GM12878 (cell line): ENCODE data around the gene XG. TPM values are rescaled to one million over a fixed set of nuclear protein-coding genes. Genes with fewer than 3 reads are reported as not detected.
"Not testable (repeated sequence)": the region's sequence is repeated elsewhere in the genome, so short reads cannot be mapped to it uniquely, and the experiment has no call there.

Experiments
- ATAC-seq: fragments of 200-7000 bp; cut with Tn5 transposase; 3 replicates; pipeline ENCODE4 v1.9.1; 2020; ENCODE audit warnings: mild to moderate bottlenecking, moderate library complexity
- BruUV-seq: library from RNA; stranded (reverse); fragments of 400-500 nt; replicated peaks from 2 replicates; lab custom pipeline; 2021; lab: Mats Ljungman, UMichigan
- CTCF ChIA-PET: fragments of 300-600 bp; sonication (Branson Sonifier 250); formaldehyde crosslinking; extraction: SDS; loops from one replicate; lab custom pipeline; 2021; ENCODE audit warnings: inconsistent platforms; lab: Yijun Ruan, JAX
- POLR2A ChIA-PET: fragments of 350-600 bp; formaldehyde crosslinking; extraction: SDS; loops from one replicate; lab custom pipeline; 2021; ENCODE audit warnings: inconsistent platforms; lab: Charles Lee
- RAD21 ChIA-PET: fragments of 300-600 bp; sonication (Branson Sonifier 250); formaldehyde crosslinking; loops from one replicate; lab custom pipeline; 2023; ENCODE audit warnings: antibody characterized with exemption; ENCODE audit not compliant: unreplicated experiment; lab: Charles Lee
- SMC1A ChIA-PET: fragments of 300-600 bp; sonication (Branson Sonifier 250); formaldehyde crosslinking; loops from one replicate; lab custom pipeline; 2023; ENCODE audit not compliant: unreplicated experiment, uncharacterized antibody; lab: Charles Lee
- DNase-seq: peaks from one replicate; pipeline ENCODE4 v3.0.0-alpha.2; 2011; ENCODE audit warnings: low read depth, low spot score
- FAIRE-seq: peaks from 3 replicates; lab custom pipeline; 2011; peaks lifted over from hg19 to GRCh38; lab: Jason Lieb, UNC
- H2AFZ ChIP-seq: 2 replicates; pipeline ENCODE4 v1.6.0; 2011; ENCODE audit warnings: low read depth, low read length, control low read depth; ENCODE audit not compliant: control insufficient read depth
- H3K27ac ChIP-seq: 2 replicates; pipeline ENCODE4 v1.5.1; 2011; ENCODE audit warnings: control low read depth; ENCODE audit not compliant: control insufficient read depth, insufficient read depth
- H3K27me3 ChIP-seq, 2 experiments: replicated peaks in 1 of 2; 2 replicates each; pipeline versions ENCODE4 v1.6.0 to v1.6.1; 2011; ENCODE audit warnings: low read length in 1 of 2; ENCODE audit not compliant: control insufficient read depth in 2 of 2, insufficient read depth in 2 of 2
- H3K36me3 ChIP-seq, 2 experiments: 2 replicates each; pipeline ENCODE4 v1.5.1; 2011; ENCODE audit warnings: low read length in 1 of 2; ENCODE audit not compliant: control insufficient read depth in 2 of 2, insufficient read depth in 2 of 2
- H3K4me1 ChIP-seq: 2 replicates; pipeline ENCODE4 v1.6.1; 2011; ENCODE audit warnings: mild to moderate bottlenecking, low read length, moderate library complexity, mixed read lengths; ENCODE audit not compliant: control insufficient read depth, insufficient read depth
- H3K4me2 ChIP-seq: 2 replicates; pipeline ENCODE4 v1.6.0; 2011; ENCODE audit warnings: control low read depth; ENCODE audit not compliant: control insufficient read depth, insufficient read depth
- H3K4me3 ChIP-seq: fragments of 200-600 bp; sonication (generic); 2 replicates; pipeline ENCODE4 v1.5.1; 2016
- H3K79me2 ChIP-seq: 2 replicates; pipeline ENCODE4 v1.6.0; 2011; ENCODE audit warnings: low read length; ENCODE audit not compliant: control insufficient read depth, insufficient read depth
- H3K9ac ChIP-seq: 2 replicates; pipeline ENCODE4 v1.8.0; 2011; ENCODE audit warnings: low read length, control low read depth, mixed read lengths; ENCODE audit not compliant: control insufficient read depth, insufficient read depth
- H3K9me3 ChIP-seq: replicated peaks from 3 replicates; pipeline ENCODE4 v1.5.1; 2011; ENCODE audit warnings: mild to moderate bottlenecking, low read length; ENCODE audit not compliant: control insufficient read depth, insufficient read depth
- H4K20me1 ChIP-seq: 2 replicates; pipeline ENCODE4 v1.6.0; 2011; ENCODE audit not compliant: control insufficient read depth, insufficient read depth
- EP300 ChIP-seq, 2 experiments: fragments of 150-350 bp in 1 of 2; IDR thresholded peaks; 2 replicates each; pipeline ENCODE4 v1.6.1; 2011 to 2012; ENCODE audit warnings: low read depth in 2 of 2, low read length in 2 of 2, borderline replicate concordance in 1 of 2, improper control_type of control experiment in 1 of 2, inconsistent platforms in 1 of 2; ENCODE audit not compliant: control insufficient read depth in 1 of 2
- JUNB ChIP-seq: IDR thresholded peaks from 2 replicates; pipeline ENCODE4 v1.6.1; 2016; ENCODE audit warnings: antibody characterized with exemption, mild to moderate bottlenecking
- MTA3 ChIP-seq: IDR thresholded peaks from 2 replicates; pipeline ENCODE4 v1.6.1; 2012; ENCODE audit warnings: low read length, inconsistent platforms, borderline replicate concordance
- NRF1 ChIP-seq: conservative IDR thresholded peaks from 2 replicates; pipeline ENCODE4 v1.6.1; 2011; ENCODE audit warnings: mild to moderate bottlenecking, low read depth, low read length, improper control_type of control experiment
- POLR2AphosphoS5 ChIP-seq: IDR thresholded peaks from 2 replicates; pipeline ENCODE4 v1.6.1; 2011; ENCODE audit warnings: mild to moderate bottlenecking, low read length, inconsistent platforms
- ZBTB33 ChIP-seq: fragments of 450-650 bp; IDR thresholded peaks from 2 replicates; pipeline ENCODE4 v1.6.1; 2017; ENCODE audit warnings: mild to moderate bottlenecking
- WGBS: methylation state at CpG from one replicate; pipeline ENCODE4 v1.1.6; 2016; ENCODE audit warnings: low lambda C conversion rate; ENCODE audit not compliant: insufficient replicate concordance, insufficient coverage; ENCODE audit errors: missing lambda C conversion rate; 5-methylcytosine and 5-hydroxymethylcytosine counted together
- in situ Hi-C: fragments of 300-500 bp; cut with MboI; formaldehyde crosslinking; loops from 9 replicates; pipeline ENCODE4 v1.14.3; 2018; ENCODE audit warnings: mixed read lengths
- intact Hi-C: fragments of 100-400 bp; cut with micrococcal nuclease; formaldehyde crosslinking; loops from one replicate; pipeline ENCODE4 v1.14.2; 2022; ENCODE audit not compliant: unreplicated experiment
- polyA plus RNA-seq, 11 experiments: library from polyadenylated mRNA; depleted of rRNA in 4 of 11; unstranded in 6 of 11; stranded (reverse) in 5 of 11; fragments of >200 nt; fragmentation: Nextera tagmentation in 4 of 11; fragmentation: Illumina TruSeq in 1 of 11; extraction: Ambion mirVana in 4 of 11; extraction: Trizol in 1 of 11; gene quantifications; 1 replicate in 1 of 11; 2 replicates in 10 of 11; pipeline versions ENCODE4 v1.2.1 to v1.2.3, GENCODE V29; 2011 to 2016; ENCODE audit warnings: inconsistent platforms in 2 of 11, missing spikeins in 2 of 11, low read depth in 1 of 11
- total RNA-seq, 4 experiments: library from RNA; depleted of rRNA in 3 of 4; stranded (reverse); fragments of >200 nt in 3 of 4; fragmentation: Illumina TruSeq in 1 of 4; extraction: Trizol in 1 of 4; gene quantifications; 2 replicates each; pipeline versions ENCODE4 v1.2.1 to v1.2.3, GENCODE V29; 2013 to 2021
- TF ChIP-seq, protein P1 (sequence below): fragments of 450-650 bp; formaldehyde crosslinking; IDR thresholded peaks from 2 replicates; pipeline ENCODE4 v1.5.0; 2022; ENCODE audit warnings: mild to moderate bottlenecking, missing genetic modification characterization
- TF ChIP-seq, protein P2 (sequence below): fragments of 450-650 bp; conservative IDR thresholded peaks from 2 replicates; pipeline ENCODE4 v1.6.1; 2017; ENCODE audit warnings: mild to moderate bottlenecking, moderate library complexity

XG gene
- total and polyA plus RNA-seq, 10 of the 15 experiments (the other 5 are each of a cell fraction or from before 2014, with no cell fraction given): not detected

GRCh38 chrX:2727264-2727663 lies 24.6 kb upstream of the XG start:
- FAIRE-seq, BruUV-seq, SMC1A ChIA-PET, CTCF ChIA-PET, H2AFZ ChIP-seq, H3K27ac ChIP-seq, H3K4me3 ChIP-seq, ATAC-seq, DNase-seq, H3K4me2 ChIP-seq, RAD21 ChIA-PET, H4K20me1 ChIP-seq, H3K9ac ChIP-seq, in situ Hi-C loops, intact Hi-C loops, H3K36me3 ChIP-seq, H3K9me3 ChIP-seq, H3K4me1 ChIP-seq, POLR2A ChIA-PET, H3K27me3 ChIP-seq, H3K79me2 ChIP-seq: not testable (repeated sequence)
- WGBS: 90% methylated on average over 11 of the region's 11 CpGs

GRCh38 chrX:2732076-2732475 lies 19.8 kb upstream of the XG start:
- in situ Hi-C loops (no loop called here), intact Hi-C loops (no loop called here)
- SMC1A ChIA-PET: no interaction called here
- RAD21 ChIA-PET: no interaction called here
- no peak for DNase-seq
- no peaks in the 10 kb centered on the region for H3K79me2 ChIP-seq
- TF ChIP-seq JUNB (no peak), NRF1 (no peak), EP300 (IDR thresholded peaks at IDR 0.05; ENCODE audit: borderline replicate concordance in 1 of 2, control insufficient read depth in 1 of 2, low read depth in 2 of 2, low read length in 2 of 2) (no peak), MTA3 (no peak), ZBTB33 (no peak), POLR2AphosphoS5 (no peak)
- TF ChIP-seq, protein P1, sequence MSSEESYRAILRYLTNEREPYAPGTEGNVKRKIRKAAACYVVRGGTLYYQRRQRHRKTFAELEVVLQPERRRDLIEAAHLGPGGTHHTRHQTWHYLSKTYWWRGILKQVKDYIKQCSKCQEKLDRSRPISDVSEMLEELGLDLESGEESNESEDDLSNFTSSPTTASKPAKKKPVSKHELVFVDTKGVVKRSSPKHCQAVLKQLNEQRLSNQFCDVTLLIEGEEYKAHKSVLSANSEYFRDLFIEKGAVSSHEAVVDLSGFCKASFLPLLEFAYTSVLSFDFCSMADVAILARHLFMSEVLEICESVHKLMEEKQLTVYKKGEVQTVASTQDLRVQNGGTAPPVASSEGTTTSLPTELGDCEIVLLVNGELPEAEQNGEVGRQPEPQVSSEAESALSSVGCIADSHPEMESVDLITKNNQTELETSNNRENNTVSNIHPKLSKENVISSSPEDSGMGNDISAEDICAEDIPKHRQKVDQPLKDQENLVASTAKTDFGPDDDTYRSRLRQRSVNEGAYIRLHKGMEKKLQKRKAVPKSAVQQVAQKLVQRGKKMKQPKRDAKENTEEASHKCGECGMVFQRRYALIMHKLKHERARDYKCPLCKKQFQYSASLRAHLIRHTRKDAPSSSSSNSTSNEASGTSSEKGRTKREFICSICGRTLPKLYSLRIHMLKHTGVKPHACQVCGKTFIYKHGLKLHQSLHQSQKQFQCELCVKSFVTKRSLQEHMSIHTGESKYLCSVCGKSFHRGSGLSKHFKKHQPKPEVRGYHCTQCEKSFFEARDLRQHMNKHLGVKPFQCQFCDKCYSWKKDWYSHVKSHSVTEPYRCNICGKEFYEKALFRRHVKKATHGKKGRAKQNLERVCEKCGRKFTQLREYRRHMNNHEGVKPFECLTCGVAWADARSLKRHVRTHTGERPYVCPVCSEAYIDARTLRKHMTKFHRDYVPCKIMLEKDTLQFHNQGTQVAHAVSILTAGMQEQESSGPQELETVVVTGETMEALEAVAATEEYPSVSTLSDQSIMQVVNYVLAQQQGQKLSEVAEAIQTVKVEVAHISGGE: no peak
- TF ChIP-seq, protein P2, sequence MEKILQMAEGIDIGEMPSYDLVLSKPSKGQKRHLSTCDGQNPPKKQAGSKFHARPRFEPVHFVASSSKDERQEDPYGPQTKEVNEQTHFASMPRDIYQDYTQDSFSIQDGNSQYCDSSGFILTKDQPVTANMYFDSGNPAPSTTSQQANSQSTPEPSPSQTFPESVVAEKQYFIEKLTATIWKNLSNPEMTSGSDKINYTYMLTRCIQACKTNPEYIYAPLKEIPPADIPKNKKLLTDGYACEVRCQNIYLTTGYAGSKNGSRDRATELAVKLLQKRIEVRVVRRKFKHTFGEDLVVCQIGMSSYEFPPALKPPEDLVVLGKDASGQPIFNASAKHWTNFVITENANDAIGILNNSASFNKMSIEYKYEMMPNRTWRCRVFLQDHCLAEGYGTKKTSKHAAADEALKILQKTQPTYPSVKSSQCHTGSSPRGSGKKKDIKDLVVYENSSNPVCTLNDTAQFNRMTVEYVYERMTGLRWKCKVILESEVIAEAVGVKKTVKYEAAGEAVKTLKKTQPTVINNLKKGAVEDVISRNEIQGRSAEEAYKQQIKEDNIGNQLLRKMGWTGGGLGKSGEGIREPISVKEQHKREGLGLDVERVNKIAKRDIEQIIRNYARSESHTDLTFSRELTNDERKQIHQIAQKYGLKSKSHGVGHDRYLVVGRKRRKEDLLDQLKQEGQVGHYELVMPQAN: no peak
- no peaks in the 10 kb centered on the region for H3K4me1 ChIP-seq
- no peak for FAIRE-seq
- H3K27me3 ChIP-seq: no peaks in the 10 kb centered on the region
- CTCF ChIA-PET: no interaction called here
- 82% methylated on average over 9 of the region's 9 CpGs for WGBS
- BruUV-seq: no TSS peak
- H3K9me3 ChIP-seq: no peaks in the 10 kb centered on the region; the same call in 2 of the 3 replicates
- POLR2A ChIA-PET: no interaction called here
- peaks cover 2 to 8% of the 10 kb centered on the region in 2 experiments for H3K36me3 ChIP-seq
- H3K4me2 ChIP-seq: no peak overlapping the region
- no peak overlapping the region for H3K4me3 ChIP-seq
- no peaks in the 10 kb centered on the region for H4K20me1 ChIP-seq
- H2AFZ ChIP-seq: no peak overlapping the region
- ATAC-seq: no peak
- H3K27ac ChIP-seq: no peak overlapping the region
- no peak overlapping the region for H3K9ac ChIP-seq
